Gastroesophageal sphincter (tissue), 3 donors: ENCODE measurements around the gene CCDC137.

Experiments used
- POLR2A ChIP-seq, 2 donors: fragments of 450-650 bp; IDR thresholded peaks; one replicate each; pipeline ENCODE4 v1.6.1; 2017; ENCODE audit warnings: antibody characterized with exemption in 2 of 2, mild to moderate bottlenecking in 2 of 2, moderate library complexity in 1 of 2
- POLR2AphosphoS5 ChIP-seq: sonication (generic); formaldehyde crosslinking; IDR thresholded peaks from one replicate; pipeline ENCODE4 v1.6.1; 2017; ENCODE audit warnings: antibody characterized with exemption
- TF ChIP-seq, protein P1 (sequence below), 4 experiments: fragments of 200-600 bp in 2 of 4; fragments of 450-650 bp in 2 of 4; sonication (generic) in 1 of 4; IDR thresholded peaks; one replicate each; pipeline ENCODE4 v1.5.1; 2017 to 2019; ENCODE audit warnings: antibody characterized with exemption in 4 of 4, mild to moderate bottlenecking in 2 of 4, moderate library complexity in 2 of 4

- TF ChIP-seq POLR2A (IDR thresholded peaks at IDR 0.05) (no peak), POLR2AphosphoS5 (no peak)
- TF ChIP-seq, protein P1, sequence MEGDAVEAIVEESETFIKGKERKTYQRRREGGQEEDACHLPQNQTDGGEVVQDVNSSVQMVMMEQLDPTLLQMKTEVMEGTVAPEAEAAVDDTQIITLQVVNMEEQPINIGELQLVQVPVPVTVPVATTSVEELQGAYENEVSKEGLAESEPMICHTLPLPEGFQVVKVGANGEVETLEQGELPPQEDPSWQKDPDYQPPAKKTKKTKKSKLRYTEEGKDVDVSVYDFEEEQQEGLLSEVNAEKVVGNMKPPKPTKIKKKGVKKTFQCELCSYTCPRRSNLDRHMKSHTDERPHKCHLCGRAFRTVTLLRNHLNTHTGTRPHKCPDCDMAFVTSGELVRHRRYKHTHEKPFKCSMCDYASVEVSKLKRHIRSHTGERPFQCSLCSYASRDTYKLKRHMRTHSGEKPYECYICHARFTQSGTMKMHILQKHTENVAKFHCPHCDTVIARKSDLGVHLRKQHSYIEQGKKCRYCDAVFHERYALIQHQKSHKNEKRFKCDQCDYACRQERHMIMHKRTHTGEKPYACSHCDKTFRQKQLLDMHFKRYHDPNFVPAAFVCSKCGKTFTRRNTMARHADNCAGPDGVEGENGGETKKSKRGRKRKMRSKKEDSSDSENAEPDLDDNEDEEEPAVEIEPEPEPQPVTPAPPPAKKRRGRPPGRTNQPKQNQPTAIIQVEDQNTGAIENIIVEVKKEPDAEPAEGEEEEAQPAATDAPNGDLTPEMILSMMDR (IDR thresholded peaks at IDR 0.05) = no peak
Measured at GRCh38 chr17:81684442-81684911, 17.9 kb downstream of the CCDC137 start.
